HG02885 (cell line): ENCODE data around the gene PIEZO1.

Source experiments
- ATAC-seq: cut with Tn5 transposase; IDR thresholded peaks from one replicate; pipeline ENCODE4 v1.9.1; 2021; ENCODE audit warnings: mild to moderate bottlenecking; ENCODE audit not compliant: unreplicated experiment, poor library complexity

Gene PIEZO1

GRCh38 chr16:88769617-88770460, 15.2 kb downstream of the PIEZO1 start:
- no peak for ATAC-seq

GRCh38 chr16:88768071-88768783, 16.8 kb downstream of the PIEZO1 start:
- no peak for ATAC-seq

- no peak for ATAC-seq
Measured at GRCh38 chr16:88767546-88768070, 17.4 kb downstream of the PIEZO1 start.

- ATAC-seq, result no peak
Measured at GRCh38 chr16:88766975-88767374, 18.0 kb downstream of the PIEZO1 start.

GRCh38 chr16:88764913-88765349, 20.1 kb downstream of the PIEZO1 start:
- ATAC-seq, result no peak

- no peak for ATAC-seq
Measured at GRCh38 chr16:88764080-88764479, 20.9 kb downstream of the PIEZO1 start.

- ATAC-seq, result no peak
Measured at GRCh38 chr16:88763502-88764053, 21.4 kb downstream of the PIEZO1 start.

- ATAC-seq, result no peak
Measured at GRCh38 chr16:88762941-88763340, 22.1 kb downstream of the PIEZO1 start.

GRCh38 chr16:88762258-88762870, 22.7 kb downstream of the PIEZO1 start:
- ATAC-seq, result no peak

GRCh38 chr16:88761830-88762229, 23.2 kb downstream of the PIEZO1 start:
- no peak for ATAC-seq

- no peak for ATAC-seq
Measured at GRCh38 chr16:88761143-88761534, 23.9 kb downstream of the PIEZO1 start.

GRCh38 chr16:88760424-88761142, 24.4 kb downstream of the PIEZO1 start:
- no peak for ATAC-seq

GRCh38 chr16:88759976-88760350, 25.1 kb downstream of the PIEZO1 start:
- ATAC-seq, result no peak

GRCh38 chr16:88759245-88759975, 25.6 kb downstream of the PIEZO1 start:
- no peak for ATAC-seq

- ATAC-seq, result no peak
Measured at GRCh38 chr16:88758944-88759244, 26.1 kb downstream of the PIEZO1 start.

GRCh38 chr16:88758227-88758943, 26.6 kb downstream of the PIEZO1 start:
- no peak for ATAC-seq

GRCh38 chr16:88755745-88756443, 29.1 kb downstream of the PIEZO1 start:
- ATAC-seq, result no peak
